GM12875 (cell line): ENCODE measurements around the gene ADAM23.

Experiments used
- H3K4me3 ChIP-seq: one replicate; pipeline ENCODE4 v1.5.1; 2011; ENCODE audit warnings: low read depth, low read length, control low read depth
- TF ChIP-seq, protein P1 (sequence below): IDR thresholded peaks from 2 replicates; pipeline ENCODE4 v1.5.1; 2011; ENCODE audit warnings: low read depth, mild to moderate bottlenecking, control low read depth, inconsistent platforms, low read length, moderate library complexity, borderline replicate concordance; ENCODE audit not compliant: insufficient read depth

The ADAM23 gene

DNA sequence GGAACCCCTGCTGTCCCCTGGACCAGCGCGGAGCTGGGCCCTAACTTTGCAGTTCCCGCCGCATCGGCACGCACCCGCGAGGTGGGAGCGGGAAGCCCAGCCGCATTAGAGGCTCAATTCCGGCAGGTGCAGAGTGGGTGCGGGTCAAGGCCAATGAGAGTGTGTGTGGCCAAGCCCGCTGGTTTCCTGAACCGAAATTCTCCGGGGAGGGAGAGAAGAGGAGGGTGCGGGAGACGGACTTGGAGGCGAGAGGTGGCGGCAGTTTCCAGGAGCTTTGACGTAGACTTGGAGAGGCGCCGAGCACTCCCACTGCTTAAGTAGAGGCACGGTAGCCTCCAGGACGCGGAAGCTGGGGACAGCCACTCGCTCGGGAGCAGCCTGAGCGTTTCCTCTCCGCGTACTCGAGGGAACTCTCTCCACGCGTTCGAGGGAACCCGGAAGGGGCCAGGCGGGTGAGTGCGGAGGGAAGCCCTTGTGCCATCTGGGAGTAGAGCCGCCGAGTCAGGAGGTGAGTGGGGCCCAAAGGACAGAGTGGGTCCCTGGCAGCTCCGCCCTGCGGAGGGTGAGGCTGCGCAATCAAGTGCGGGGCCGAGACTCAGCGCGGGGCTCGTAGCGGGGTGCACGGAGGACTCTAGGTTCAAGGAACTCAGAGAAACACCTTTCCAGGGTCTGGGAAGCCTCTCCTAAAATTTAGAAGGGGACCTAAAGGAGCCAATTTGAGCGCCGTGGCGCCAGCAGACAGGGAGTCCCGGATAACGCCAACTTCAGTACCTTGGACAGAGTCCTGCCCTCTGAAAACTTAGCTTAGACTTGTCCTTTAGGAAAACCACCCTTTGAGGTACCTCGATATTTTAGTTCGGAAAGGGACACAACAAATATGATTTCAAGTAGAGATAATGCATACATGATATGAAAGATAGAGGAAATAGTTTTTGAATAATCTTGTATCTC lies 199.0 kb downstream of the ADAM23 start, which contains the start of gene FAM237A:
FAM237A (plus strand) TSS at position 413 of the 951 bp plus-strand sequence. CDS start 1,750 bp downstream, outside the sequence.
- no peak within 1 kb of the TSS for H3K4me3 ChIP-seq
- TF ChIP-seq, protein P1, sequence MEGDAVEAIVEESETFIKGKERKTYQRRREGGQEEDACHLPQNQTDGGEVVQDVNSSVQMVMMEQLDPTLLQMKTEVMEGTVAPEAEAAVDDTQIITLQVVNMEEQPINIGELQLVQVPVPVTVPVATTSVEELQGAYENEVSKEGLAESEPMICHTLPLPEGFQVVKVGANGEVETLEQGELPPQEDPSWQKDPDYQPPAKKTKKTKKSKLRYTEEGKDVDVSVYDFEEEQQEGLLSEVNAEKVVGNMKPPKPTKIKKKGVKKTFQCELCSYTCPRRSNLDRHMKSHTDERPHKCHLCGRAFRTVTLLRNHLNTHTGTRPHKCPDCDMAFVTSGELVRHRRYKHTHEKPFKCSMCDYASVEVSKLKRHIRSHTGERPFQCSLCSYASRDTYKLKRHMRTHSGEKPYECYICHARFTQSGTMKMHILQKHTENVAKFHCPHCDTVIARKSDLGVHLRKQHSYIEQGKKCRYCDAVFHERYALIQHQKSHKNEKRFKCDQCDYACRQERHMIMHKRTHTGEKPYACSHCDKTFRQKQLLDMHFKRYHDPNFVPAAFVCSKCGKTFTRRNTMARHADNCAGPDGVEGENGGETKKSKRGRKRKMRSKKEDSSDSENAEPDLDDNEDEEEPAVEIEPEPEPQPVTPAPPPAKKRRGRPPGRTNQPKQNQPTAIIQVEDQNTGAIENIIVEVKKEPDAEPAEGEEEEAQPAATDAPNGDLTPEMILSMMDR: no peak

DNA sequence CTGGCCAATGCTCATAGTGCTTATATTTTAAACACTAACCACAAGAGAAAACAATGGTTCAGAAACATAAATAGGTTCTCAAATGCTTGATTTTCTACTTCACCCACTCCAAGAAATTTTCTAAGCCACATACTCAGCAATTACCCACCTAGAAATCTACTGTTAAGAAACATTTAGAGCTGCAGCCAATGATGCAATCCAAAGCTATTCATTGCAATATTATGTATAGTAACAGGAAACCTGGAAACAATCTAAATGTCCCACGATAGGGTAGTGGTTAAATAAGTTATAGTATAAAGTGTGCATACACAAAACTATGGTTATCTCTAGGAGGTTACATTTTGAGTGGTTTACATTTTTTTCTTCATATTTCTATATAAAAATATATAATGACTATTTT lies 204.7 kb downstream of the ADAM23 start:
- H3K4me3 ChIP-seq: no peak overlapping the region
- TF ChIP-seq, protein P1: no peak

DNA sequence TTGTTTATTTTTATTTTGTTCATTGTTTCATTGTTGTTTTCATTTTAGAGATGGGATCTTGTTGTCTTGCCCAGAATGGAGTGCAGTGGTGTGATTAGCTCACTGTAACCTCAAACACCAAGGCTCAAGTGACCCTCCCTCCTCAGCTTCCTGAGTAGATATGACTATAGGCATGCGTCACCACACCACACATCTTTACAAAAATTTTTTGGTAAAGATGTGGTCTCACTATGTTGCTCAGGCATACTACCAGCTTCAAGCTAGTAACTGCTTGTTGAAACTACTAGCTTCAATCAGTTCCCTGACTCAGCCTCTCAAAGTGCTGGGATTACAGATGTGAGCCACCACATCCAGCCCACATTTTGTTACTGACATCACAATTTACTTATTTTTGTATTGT lies 213.8 kb downstream of the ADAM23 start:
- TF ChIP-seq, protein P1: no peak
- no peak overlapping the region for H3K4me3 ChIP-seq

DNA sequence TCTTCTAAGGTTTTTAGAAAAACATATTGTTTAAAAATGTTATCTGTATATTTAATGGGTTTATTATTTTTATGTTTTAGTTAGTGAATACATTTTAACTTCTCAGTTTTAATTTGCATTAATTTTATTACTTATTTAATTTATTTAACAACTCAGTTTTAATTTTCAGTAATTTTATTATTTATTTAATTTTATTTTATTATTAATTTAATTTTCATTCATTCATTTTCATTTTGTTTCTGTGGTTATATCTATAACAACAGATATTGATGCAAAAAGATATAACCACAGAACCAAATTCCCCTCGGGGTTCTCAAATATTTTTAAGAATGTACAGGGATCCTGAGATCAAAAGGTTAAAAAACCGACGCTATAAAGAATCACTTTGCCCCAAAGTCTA lies 221.9 kb downstream of the ADAM23 start:
- H3K4me3 ChIP-seq: no peak overlapping the region
- TF ChIP-seq, protein P1: no peak
